K562 treated with DMSO at 1 percent for 48 hours (cell line): ENCODE data around the gene MALRD1. TPM values are rescaled to one million over a fixed set of nuclear protein-coding genes. Genes with fewer than 3 reads are reported as not detected.

Experiments used
- total RNA-seq: library from RNA; unstranded; fragments of 300-600 nt; gene quantifications from 2 replicates; pipeline ENCODE4 v1.2.3, GENCODE V29; 2022; ENCODE audit warnings: low replicate concordance; ENCODE audit errors: extremely low read depth

The MALRD1 gene
- not detected in 2 replicates for total RNA-seq

GRCh38 chr10:19048489-19048888, at the start of gene MALRD1:
Gene MALRD1, plus strand, starts transcription at chr10:19048801. Its CDS starts 138 bp downstream, at chr10:19048939.

